Subcutaneous adipose tissue (tissue), 4 donors: ENCODE results near the gene LYPLA2. TPM values are rescaled to one million over a fixed set of nuclear protein-coding genes. Genes with fewer than 3 reads are reported as not detected.

Experiments used
- total RNA-seq, 4 donors: library from RNA; depleted of rRNA; stranded (reverse); fragments of >200 nt; gene quantifications; one replicate each; pipeline ENCODE4 v1.1.0, GENCODE V29; 2016
- TF ChIP-seq, protein P1 (sequence below): fragments of 450-650 bp; IDR thresholded peaks from one replicate; pipeline ENCODE4 v1.5.1; 2016; ENCODE audit warnings: low read depth, mild to moderate bottlenecking, control low read depth, antibody characterized with exemption, moderate library complexity

The LYPLA2 gene
- total RNA-seq, 4 donors from 2014 or later, result 20.3 to 34.0 (median 27.5) TPM

DNA sequence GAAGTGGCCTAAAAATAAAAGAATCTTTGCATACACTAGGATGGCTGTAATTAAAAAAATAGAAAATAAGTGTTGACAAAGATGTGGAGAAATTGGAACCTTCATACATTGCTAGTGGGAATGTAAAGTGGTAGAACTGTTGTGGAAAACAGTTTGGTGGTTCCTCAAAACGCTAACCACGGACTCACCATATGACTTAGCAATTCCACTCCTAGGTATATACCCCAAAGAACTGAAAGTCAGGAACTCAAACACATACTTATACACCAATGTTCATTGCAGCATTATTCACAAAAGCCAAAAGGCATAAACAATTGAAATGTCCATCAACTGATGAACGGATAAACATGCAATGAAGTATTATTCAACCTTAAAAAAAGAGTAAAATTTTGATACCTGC lies 45.1 kb downstream of the LYPLA2 start:
- TF ChIP-seq, protein P1, sequence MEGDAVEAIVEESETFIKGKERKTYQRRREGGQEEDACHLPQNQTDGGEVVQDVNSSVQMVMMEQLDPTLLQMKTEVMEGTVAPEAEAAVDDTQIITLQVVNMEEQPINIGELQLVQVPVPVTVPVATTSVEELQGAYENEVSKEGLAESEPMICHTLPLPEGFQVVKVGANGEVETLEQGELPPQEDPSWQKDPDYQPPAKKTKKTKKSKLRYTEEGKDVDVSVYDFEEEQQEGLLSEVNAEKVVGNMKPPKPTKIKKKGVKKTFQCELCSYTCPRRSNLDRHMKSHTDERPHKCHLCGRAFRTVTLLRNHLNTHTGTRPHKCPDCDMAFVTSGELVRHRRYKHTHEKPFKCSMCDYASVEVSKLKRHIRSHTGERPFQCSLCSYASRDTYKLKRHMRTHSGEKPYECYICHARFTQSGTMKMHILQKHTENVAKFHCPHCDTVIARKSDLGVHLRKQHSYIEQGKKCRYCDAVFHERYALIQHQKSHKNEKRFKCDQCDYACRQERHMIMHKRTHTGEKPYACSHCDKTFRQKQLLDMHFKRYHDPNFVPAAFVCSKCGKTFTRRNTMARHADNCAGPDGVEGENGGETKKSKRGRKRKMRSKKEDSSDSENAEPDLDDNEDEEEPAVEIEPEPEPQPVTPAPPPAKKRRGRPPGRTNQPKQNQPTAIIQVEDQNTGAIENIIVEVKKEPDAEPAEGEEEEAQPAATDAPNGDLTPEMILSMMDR, result no peak

DNA sequence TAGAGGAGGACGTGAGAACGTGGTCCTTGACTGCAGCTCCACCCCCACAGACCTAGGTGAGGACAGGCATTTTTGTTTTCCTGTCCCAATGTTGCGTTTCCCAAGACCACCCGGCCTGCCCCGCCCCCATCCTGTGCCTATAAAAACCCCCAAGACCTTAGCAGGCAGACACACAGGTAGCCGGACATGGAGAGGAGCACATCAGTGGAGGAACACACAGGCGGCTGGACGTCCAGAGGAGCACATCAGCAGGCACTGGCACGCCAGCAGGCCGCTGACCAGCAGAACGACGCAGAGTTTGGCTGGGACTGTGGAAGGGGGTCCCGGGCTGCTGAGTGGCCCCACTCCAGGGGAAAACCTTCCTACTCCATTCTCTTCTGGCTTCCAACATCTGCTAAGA lies 47.0 kb downstream of the LYPLA2 start:
- TF ChIP-seq, protein P1, result no peak

DNA sequence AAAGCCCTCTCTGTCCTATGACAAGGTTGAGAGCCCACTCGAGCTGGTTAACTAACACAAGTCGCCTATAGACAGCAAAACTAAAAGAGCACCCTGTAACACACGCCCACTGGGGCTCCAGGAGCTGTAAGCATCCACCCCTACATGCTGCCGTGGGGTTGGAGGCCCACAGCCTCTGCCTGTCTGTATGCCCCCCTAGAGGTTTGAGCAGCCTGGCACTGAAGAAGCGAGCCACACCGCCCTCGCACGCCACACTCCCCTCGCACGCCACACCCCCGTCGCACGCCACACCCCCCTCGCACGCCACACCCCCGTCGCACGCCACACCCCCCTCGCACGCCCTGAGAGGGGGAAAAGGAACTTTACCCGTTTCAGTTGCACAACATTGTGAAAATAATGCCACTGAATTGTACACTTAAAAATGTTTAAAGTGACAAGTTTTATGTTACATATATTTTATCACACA lies 47.5 kb downstream of the LYPLA2 start:
- TF ChIP-seq, protein P1, result no peak

DNA sequence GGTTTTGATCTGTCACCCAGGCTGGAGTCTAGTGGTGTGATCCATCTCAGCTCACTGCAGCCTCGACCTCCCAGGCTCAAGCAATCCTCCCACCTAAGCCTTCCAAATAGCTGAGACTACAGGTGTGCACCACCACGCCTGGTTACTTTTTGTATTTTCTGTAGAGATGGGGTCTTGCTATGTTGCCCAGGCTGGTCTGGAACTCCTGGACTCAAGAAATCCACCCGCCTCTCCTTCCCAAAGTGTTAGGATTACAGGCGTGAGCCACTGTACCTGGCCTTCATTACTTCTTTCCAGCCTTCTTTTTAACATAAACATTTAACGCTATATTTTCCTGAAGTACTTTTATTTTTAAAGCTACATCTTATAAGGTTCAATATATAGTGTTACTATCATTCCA lies 52.7 kb downstream of the LYPLA2 start:
- TF ChIP-seq, protein P1, result no peak

Other genes starting within 250 kb of the LYPLA2 start
- 100 to 1,000 TPM in 2 of 4 donors, 10 to 100 TPM in 2; 62.0 to 144 (median 110) TPM for gene ID3, start 231.6 kb upstream of the LYPLA2 start, total RNA-seq
- 1,000 to 10,000 TPM; 1,098 to 1,455 (median 1,213) TPM for gene RPL11, start 99.3 kb upstream of the LYPLA2 start, total RNA-seq
- gene ELOA, start 47.7 kb upstream of the LYPLA2 start, total RNA-seq, result 10 to 100 TPM; 45.9 to 56.9 (median 55.6) TPM
- gene PITHD1, start 12.7 kb upstream of the LYPLA2 start, total RNA-seq, result 10 to 100 TPM; 46.5 to 71.4 (median 53.4) TPM
- 10 to 100 TPM; 11.9 to 15.8 (median 13.9) TPM for gene GALE, start 9.6 kb downstream of the LYPLA2 start, total RNA-seq
- 10 to 100 TPM; 23.0 to 66.1 (median 40.8) TPM for gene HMGCL, start 34.3 kb downstream of the LYPLA2 start, total RNA-seq
- gene FUCA1, start 77.1 kb downstream of the LYPLA2 start, total RNA-seq, result 100 to 1,000 TPM in 1 of 4 donors, 10 to 100 TPM in 3; 30.0 to 121 (median 38.6) TPM
- under 1 TPM in 1 of 4 donors, not detected in 3; under 0.01 TPM for gene CNR2, start 122.2 kb downstream of the LYPLA2 start, total RNA-seq
- 100 to 1,000 TPM in 3 of 4 donors, 10 to 100 TPM in 1; 90.0 to 118 (median 110) TPM for gene PNRC2, start 168.7 kb downstream of the LYPLA2 start, total RNA-seq
- 10 to 100 TPM; 75.1 to 97.5 (median 77.3) TPM for gene SRSF10, start 189.2 kb downstream of the LYPLA2 start, total RNA-seq